Aorta (tissue), 5 donors: Measurements from ENCODE around the gene HNRNPF. TPM values are rescaled to one million over a fixed set of nuclear protein-coding genes. Genes with fewer than 3 reads are reported as not detected.

Source experiments
- ATAC-seq: fragments of 200-7000 bp; cut with Tn5 transposase; one replicate; pipeline ENCODE4 v1.9.1; 2022; ENCODE audit warnings: moderate library complexity; ENCODE audit not compliant: low FRiP score
- DNase-seq, 2 donors: peaks; one replicate each; pipeline ENCODE4 v3.0.0-alpha.2; 2020
- H3K27ac ChIP-seq, 2 donors: one replicate each; pipeline ENCODE4 v1.5.1; 2013; ENCODE audit warnings: low read length in 2 of 2, mild to moderate bottlenecking in 2 of 2, moderate library complexity in 2 of 2, control low read depth in 1 of 2, inconsistent platforms in 1 of 2, low read depth in 1 of 2
- H3K27me3 ChIP-seq, 2 donors: one replicate each; pipeline ENCODE4 v1.6.1; 2013; ENCODE audit warnings: control low read depth in 1 of 2, low read length in 1 of 2, mild to moderate bottlenecking in 1 of 2, moderate library complexity in 1 of 2; ENCODE audit not compliant: insufficient read depth in 2 of 2, control insufficient read depth in 1 of 2
- H3K36me3 ChIP-seq, 2 donors: one replicate each; pipeline ENCODE4 v1.6.1; 2013; ENCODE audit warnings: control low read depth in 1 of 2, low read length in 1 of 2, mild to moderate bottlenecking in 1 of 2; ENCODE audit not compliant: insufficient read depth in 2 of 2, control insufficient read depth in 1 of 2
- H3K4me1 ChIP-seq, 2 donors: one replicate each; pipeline ENCODE4 v1.6.1; 2013; ENCODE audit warnings: low read length in 2 of 2, control low read depth in 1 of 2, mild to moderate bottlenecking in 1 of 2, moderate library complexity in 1 of 2; ENCODE audit not compliant: insufficient read depth in 2 of 2, control insufficient read depth in 1 of 2
- H3K4me3 ChIP-seq, 2 donors: one replicate each; pipeline ENCODE4 v1.5.1; 2013; ENCODE audit warnings: low read length in 2 of 2, control low read depth in 1 of 2, mild to moderate bottlenecking in 1 of 2
- H3K9me3 ChIP-seq: one replicate; pipeline ENCODE4 v1.6.1; 2013; ENCODE audit warnings: mild to moderate bottlenecking, low read length; ENCODE audit not compliant: control insufficient read depth
- WGBS, 2 donors: extraction: QIAGEN DNeasy Blood & Tissue Kit; methylation state at CpG; one replicate each; pipeline ENCODE4 v1.1.7; 2013; 5-methylcytosine and 5-hydroxymethylcytosine counted together
- intact Hi-C, 2 donors: fragments of 100-400 bp; cut with DNase I; formaldehyde crosslinking; loops; one replicate each; pipeline versions ENCODE4 v1.14.2 to v1.15.0; 2022
- polyA plus RNA-seq, 2 donors: library from polyadenylated mRNA; stranded (reverse); fragments of 200-250 nt; gene quantifications; one replicate each; pipeline ENCODE4 v1.2.3, GENCODE V29; 2013
- total RNA-seq, 2 donors: library from RNA; stranded (reverse); fragmentation: NEBNext Ultra II Directional; extraction: Animal tissue kit (Norgen Biotek cat#: 25700); gene quantifications; one replicate each; pipeline ENCODE4 v1.2.1, GENCODE V29; 2021
- donor health status: healthy with polysubstance abuse.
- donor health status: Bipolar disorder and iron deficiency.
- donor health status: DM: no; HTN: no; CAD: no.
- donor health status: DM: no; HTN: no; CAD: no.
- donor health status: DM: yes; HTN: yes; CAD: no.

HNRNPF gene
- total and polyA plus RNA-seq, 4 donors: 54.3 to 114 (median 83.3) TPM

GRCh38 chr10:43354879-43355380 lies 54.1 kb downstream of the HNRNPF start:
- H3K4me1 ChIP-seq: no peaks in the 10 kb centered on the region
- H3K4me3 ChIP-seq: no peak overlapping the region
- H3K27me3 ChIP-seq: no peaks in the 10 kb centered on the region
- WGBS, 2 donors: 23 to 26% methylated on average over 2 of the region's 2 CpGs
- DNase-seq (no peak), ATAC-seq (no peak)
- no peak overlapping the region for H3K27ac ChIP-seq
- no peaks in the 10 kb centered on the region for H3K9me3 ChIP-seq
- intact Hi-C loops: no loop called here
- H3K36me3 ChIP-seq: no peaks in the 10 kb centered on the region

GRCh38 chr10:43354330-43354635 lies 54.7 kb downstream of the HNRNPF start:
- DNase-seq: no peak
- no peaks in the 10 kb centered on the region for H3K36me3 ChIP-seq
- WGBS, 2 donors: 41 to 49% methylated on average over 2 of the region's 2 CpGs

GRCh38 chr10:43353495-43354329 lies 55.3 kb downstream of the HNRNPF start:
- H3K4me1 ChIP-seq: no peaks in the 10 kb centered on the region
- no peaks in the 10 kb centered on the region for H3K36me3 ChIP-seq
- H3K9me3 ChIP-seq: no peaks in the 10 kb centered on the region
- ATAC-seq (no peak), DNase-seq (no peak)
- WGBS, 2 donors: 14 to 17% methylated on average over 3 of the region's 3 CpGs
- no peaks in the 10 kb centered on the region for H3K27me3 ChIP-seq
- H3K4me3 ChIP-seq: no peak overlapping the region
- H3K27ac ChIP-seq: no peak overlapping the region
- intact Hi-C loops: no loop called here

More at GRCh38 chr10:43354330-43354635, 54.7 kb downstream of the HNRNPF start:
- H3K27me3 ChIP-seq: no peaks in the 10 kb centered on the region
- H3K4me1 ChIP-seq: no peaks in the 10 kb centered on the region
- no peak overlapping the region for H3K27ac ChIP-seq
- intact Hi-C loops: no loop called here
- ATAC-seq: no peak
- H3K4me3 ChIP-seq: no peak overlapping the region
- H3K9me3 ChIP-seq: no peaks in the 10 kb centered on the region

GRCh38 chr10:43352951-43353350 lies 56.0 kb downstream of the HNRNPF start:
- no peaks in the 10 kb centered on the region for H3K9me3 ChIP-seq
- no peak overlapping the region for H3K27ac ChIP-seq
- no peak overlapping the region for H3K4me3 ChIP-seq
- DNase-seq (no peak), ATAC-seq (no peak)
- WGBS, 2 donors: 63 to 64% methylated on average over 7 of the region's 7 CpGs
- intact Hi-C loops: no loop called here
- H3K4me1 ChIP-seq: no peaks in the 10 kb centered on the region
- H3K27me3 ChIP-seq: no peaks in the 10 kb centered on the region
- no peaks in the 10 kb centered on the region for H3K36me3 ChIP-seq

GRCh38 chr10:43351301-43351700 lies 57.7 kb downstream of the HNRNPF start:
- no peak for ATAC-seq
- H3K27me3 ChIP-seq: no peaks in the 10 kb centered on the region
- H3K4me1 ChIP-seq: no peaks in the 10 kb centered on the region
- H3K36me3 ChIP-seq: no peaks in the 10 kb centered on the region
- WGBS, 2 donors: 71 to 81% methylated on average over 14 of the region's 14 CpGs
- DNase-seq: no peak
- H3K4me3 ChIP-seq: no peak overlapping the region
- no peak overlapping the region for H3K27ac ChIP-seq
- intact Hi-C loops: no loop called here
- H3K9me3 ChIP-seq: no peaks in the 10 kb centered on the region

GRCh38 chr10:43350686-43351085 lies 58.3 kb downstream of the HNRNPF start:
- Histone ChIP-seq H3K36me3 (no peaks in the 10 kb centered on the region), H3K27me3 (no peaks in the 10 kb centered on the region), H3K9me3 (no peaks in the 10 kb centered on the region), H3K27ac (no peak overlapping the region), H3K4me1 (no peaks in the 10 kb centered on the region), H3K4me3 (no peak overlapping the region)
- intact Hi-C loops: no loop called here
- no peak for ATAC-seq
- no peak for DNase-seq
- 25 to 36% methylated on average over 34 of the region's 34 CpGs for WGBS, 2 donors

- WGBS, 2 donors: 51 to 52% methylated on average over 7 of the region's 7 CpGs
- intact Hi-C loops: no loop called here
- no peak for DNase-seq
- Histone ChIP-seq H3K27ac (no peak overlapping the region), H3K4me1 (no peaks in the 10 kb centered on the region), H3K4me3 (no peak overlapping the region), H3K9me3 (no peaks in the 10 kb centered on the region), H3K27me3 (no peaks in the 10 kb centered on the region), H3K36me3 (no peaks in the 10 kb centered on the region)
- ATAC-seq: no peak
These were observed 58.8 kb downstream of the HNRNPF start for GRCh38 chr10:43350156-43350555.

GRCh38 chr10:43348511-43349312 lies 60.3 kb downstream of the HNRNPF start:
- Histone ChIP-seq H3K27me3 (no peaks in the 10 kb centered on the region), H3K4me1 (no peaks in the 10 kb centered on the region), H3K4me3 (no peak overlapping the region), H3K9me3 (no peaks in the 10 kb centered on the region), H3K27ac (no peak overlapping the region), H3K36me3 (no peaks in the 10 kb centered on the region)
- 59% methylated on average over 13 of the region's 13 CpGs for WGBS, 2 donors
- peak; percentile 94 for ATAC-seq
- intact Hi-C loops: loop anchor here in 1 of 2 donors (2.0 to 5.0 kb wide), 2 partner anchors 56 to 114 kb away; no protein-coding TSS in a partner anchor
- DNase-seq: peak; percentile 90 to 91
